Glutamatergic neuron (in vitro differentiated cells): Measurements from ENCODE around the gene IGFALS. TPM values are rescaled to one million over a fixed set of nuclear protein-coding genes. Genes with fewer than 3 reads are reported as not detected.
A peak's percentile ranks its signal among the peaks of the same experiment; 100 is the strongest.

Source experiments
- DNase-seq: peaks from one replicate; pipeline ENCODE4 v3.0.0; 2022
- H3K27ac Mint-ChIP-seq: one replicate; pipeline ENCODE4 v1.8.0; 2020; ENCODE audit warnings: mild to moderate bottlenecking, mixed read lengths, inconsistent platforms; ENCODE audit not compliant: unreplicated experiment
- H3K27me3 Mint-ChIP-seq: one replicate; pipeline ENCODE4 v1.8.0; 2020; ENCODE audit warnings: mild to moderate bottlenecking, moderate library complexity, mixed read lengths, inconsistent platforms; ENCODE audit not compliant: unreplicated experiment
- H3K36me3 Mint-ChIP-seq: one replicate; pipeline ENCODE4 v1.8.0; 2020; ENCODE audit warnings: mild to moderate bottlenecking, mixed read lengths, inconsistent platforms; ENCODE audit not compliant: unreplicated experiment
- H3K4me1 Mint-ChIP-seq: one replicate; pipeline ENCODE4 v1.8.0; 2020; ENCODE audit warnings: mild to moderate bottlenecking, low read depth, mixed read lengths, inconsistent platforms; ENCODE audit not compliant: unreplicated experiment
- H3K4me3 Mint-ChIP-seq: one replicate; pipeline ENCODE4 v1.8.0; 2020; ENCODE audit warnings: mild to moderate bottlenecking, mixed read lengths, inconsistent platforms; ENCODE audit not compliant: unreplicated experiment
- H3K9me3 Mint-ChIP-seq: one replicate; pipeline ENCODE4 v1.8.0; 2020; ENCODE audit warnings: mild to moderate bottlenecking, moderate library complexity, mixed read lengths, inconsistent platforms; ENCODE audit not compliant: unreplicated experiment
- total RNA-seq: library from RNA; stranded (reverse); fragmentation: NEBNext Ultra II Directional; extraction: Animal tissue kit (Norgen Biotek cat#: 25700); gene quantifications from one replicate; pipeline ENCODE4 v1.2.1, GENCODE V29; 2021; ENCODE audit not compliant: unreplicated experiment
- TF ChIP-seq, protein P1 (sequence below): fragments of 200-600 bp; sonication (generic); IDR thresholded peaks from one replicate; pipeline ENCODE4 v1.5.0; 2021; ENCODE audit not compliant: partially characterized antibody, unreplicated experiment

Gene IGFALS
- total RNA-seq, 1 donor from 2014 or later = 0.39 TPM

DNA sequence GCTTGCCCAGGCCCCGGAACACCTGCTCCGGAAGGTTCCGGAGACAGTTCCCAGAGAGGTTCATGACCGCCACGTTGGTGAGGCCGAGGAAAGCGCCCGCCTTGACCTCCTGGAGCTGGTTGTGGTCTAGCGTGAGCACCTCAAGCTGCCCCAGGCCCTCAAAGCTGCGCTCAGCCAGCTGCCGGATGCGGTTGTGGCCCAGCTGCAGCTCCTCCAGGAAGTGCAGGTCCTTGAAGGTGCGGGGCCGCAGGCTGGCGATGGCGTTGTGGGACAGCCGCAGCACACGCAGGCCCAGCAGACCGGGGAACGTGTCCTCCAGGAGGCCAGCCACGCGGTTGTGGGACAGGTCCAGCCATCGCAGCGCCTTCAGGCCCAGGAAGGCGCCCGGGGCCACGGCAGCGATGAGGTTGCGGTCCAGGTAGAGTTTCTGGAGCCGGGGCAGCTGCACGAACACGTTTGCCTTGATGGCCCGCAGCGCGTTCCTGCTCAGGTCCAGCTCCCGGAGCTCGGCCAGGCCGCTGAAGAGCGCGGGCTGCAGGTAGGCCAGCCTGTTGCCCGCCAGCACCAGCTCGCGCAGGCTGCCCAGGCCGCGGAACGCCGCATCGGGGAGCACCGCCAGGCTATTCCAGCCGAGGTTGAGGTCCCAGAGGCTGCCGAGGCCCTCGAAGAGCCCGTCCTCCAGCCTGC lies 2.1 kb downstream of the IGFALS start:
- H3K4me3 Mint-ChIP-seq = no peak overlapping the region
- no peak overlapping the region for H3K27ac Mint-ChIP-seq
- H3K36me3 Mint-ChIP-seq = no peaks in the 10 kb centered on the region
- DNase-seq = no peak
- no peaks in the 10 kb centered on the region for H3K9me3 Mint-ChIP-seq
- H3K4me1 Mint-ChIP-seq = no peaks in the 10 kb centered on the region
- TF ChIP-seq, protein P1, sequence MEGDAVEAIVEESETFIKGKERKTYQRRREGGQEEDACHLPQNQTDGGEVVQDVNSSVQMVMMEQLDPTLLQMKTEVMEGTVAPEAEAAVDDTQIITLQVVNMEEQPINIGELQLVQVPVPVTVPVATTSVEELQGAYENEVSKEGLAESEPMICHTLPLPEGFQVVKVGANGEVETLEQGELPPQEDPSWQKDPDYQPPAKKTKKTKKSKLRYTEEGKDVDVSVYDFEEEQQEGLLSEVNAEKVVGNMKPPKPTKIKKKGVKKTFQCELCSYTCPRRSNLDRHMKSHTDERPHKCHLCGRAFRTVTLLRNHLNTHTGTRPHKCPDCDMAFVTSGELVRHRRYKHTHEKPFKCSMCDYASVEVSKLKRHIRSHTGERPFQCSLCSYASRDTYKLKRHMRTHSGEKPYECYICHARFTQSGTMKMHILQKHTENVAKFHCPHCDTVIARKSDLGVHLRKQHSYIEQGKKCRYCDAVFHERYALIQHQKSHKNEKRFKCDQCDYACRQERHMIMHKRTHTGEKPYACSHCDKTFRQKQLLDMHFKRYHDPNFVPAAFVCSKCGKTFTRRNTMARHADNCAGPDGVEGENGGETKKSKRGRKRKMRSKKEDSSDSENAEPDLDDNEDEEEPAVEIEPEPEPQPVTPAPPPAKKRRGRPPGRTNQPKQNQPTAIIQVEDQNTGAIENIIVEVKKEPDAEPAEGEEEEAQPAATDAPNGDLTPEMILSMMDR = no peak
- H3K27me3 Mint-ChIP-seq = no peaks in the 10 kb centered on the region

GRCh38 chr16:1790611-1791255 lies 2.8 kb downstream of the IGFALS start:
- TF ChIP-seq, protein P1 = no peak
- H3K9me3 Mint-ChIP-seq = no peaks in the 10 kb centered on the region
- DNase-seq = no peak
- no peak overlapping the region for H3K4me3 Mint-ChIP-seq
- no peak overlapping the region for H3K27ac Mint-ChIP-seq
- no peaks in the 10 kb centered on the region for H3K4me1 Mint-ChIP-seq
- no peaks in the 10 kb centered on the region for H3K36me3 Mint-ChIP-seq
- H3K27me3 Mint-ChIP-seq = no peaks in the 10 kb centered on the region

DNA sequence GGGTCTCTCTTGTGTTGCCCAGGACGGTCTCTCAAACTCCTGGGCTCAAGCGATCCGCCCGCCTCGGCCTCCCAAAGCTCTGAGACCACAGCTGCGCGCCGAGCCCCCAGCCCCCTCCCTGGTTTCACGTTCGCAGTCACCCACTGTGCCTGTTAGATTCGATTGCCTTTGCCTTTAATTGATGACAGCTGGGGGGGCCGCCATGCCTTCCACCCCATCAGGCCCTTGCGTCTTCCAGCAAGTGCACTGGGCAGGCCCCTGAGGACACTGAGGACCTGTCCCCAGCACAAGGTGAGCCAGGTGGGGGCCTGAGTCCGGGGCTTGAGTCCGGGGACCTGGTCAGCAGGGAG lies 3.3 kb downstream of the IGFALS start:
- H3K27me3 Mint-ChIP-seq = no peaks in the 10 kb centered on the region
- peaks cover 2% of the 10 kb centered on the region for H3K9me3 Mint-ChIP-seq
- H3K4me1 Mint-ChIP-seq = no peaks in the 10 kb centered on the region
- no peak overlapping the region for H3K27ac Mint-ChIP-seq
- no peak overlapping the region for H3K4me3 Mint-ChIP-seq
- TF ChIP-seq, protein P1 = no peak
- no peak for DNase-seq
- H3K36me3 Mint-ChIP-seq = no peaks in the 10 kb centered on the region

DNA sequence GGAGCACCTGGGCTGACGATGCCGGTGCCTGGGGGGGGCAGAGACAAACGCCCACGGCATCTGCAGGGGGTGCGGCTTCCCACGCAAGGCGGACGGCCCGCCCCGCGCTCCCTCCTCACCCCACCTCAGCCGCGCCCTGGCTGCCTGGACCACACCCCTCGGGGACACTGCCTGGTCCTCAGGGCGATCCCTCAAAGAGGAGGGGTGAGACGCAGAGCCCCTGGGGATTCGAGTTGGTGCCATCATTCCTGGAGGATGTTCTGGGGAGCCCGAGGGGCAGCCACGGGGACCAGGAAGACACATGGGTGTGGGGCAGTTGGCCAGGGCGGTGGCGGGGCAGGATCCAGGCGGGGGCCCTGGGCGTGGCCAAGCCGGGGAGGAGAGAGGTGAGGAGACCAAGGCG lies 3.9 kb downstream of the IGFALS start:
- TF ChIP-seq, protein P1 = no peak
- Mint-ChIP-seq H3K4me3 (no peak overlapping the region), H3K4me1 (no peaks in the 10 kb centered on the region), H3K36me3 (no peaks in the 10 kb centered on the region), H3K27ac (no peak overlapping the region), H3K9me3 (peaks cover 2% of the 10 kb centered on the region), H3K27me3 (no peaks in the 10 kb centered on the region)
- DNase-seq = peak; percentile 17

DNA sequence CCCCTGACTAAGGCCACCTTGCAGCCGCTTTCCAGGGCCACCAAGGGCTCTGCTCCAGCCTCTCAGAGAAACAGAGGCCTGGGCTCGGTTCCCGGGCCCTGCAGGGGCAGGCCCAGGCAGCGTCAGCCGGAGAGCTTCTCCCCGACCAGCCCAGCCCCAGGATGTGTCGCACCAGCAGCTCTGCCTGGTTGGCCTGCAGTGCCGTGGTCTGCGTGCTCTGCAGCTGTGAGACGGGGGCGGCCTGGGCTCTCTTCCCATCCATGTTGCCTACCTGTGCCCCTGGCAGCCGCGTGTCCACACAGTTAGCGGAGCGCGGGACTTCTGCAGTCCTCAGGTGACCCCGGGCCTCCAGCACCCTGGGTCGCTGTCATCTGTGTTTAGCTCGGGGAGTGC lies 4.8 kb downstream of the IGFALS start:
- no peaks in the 10 kb centered on the region for H3K4me1 Mint-ChIP-seq
- TF ChIP-seq, protein P1 = no peak
- no peaks in the 10 kb centered on the region for H3K36me3 Mint-ChIP-seq
- H3K4me3 Mint-ChIP-seq = no peak overlapping the region
- no peaks in the 10 kb centered on the region for H3K27me3 Mint-ChIP-seq
- DNase-seq = peak; percentile 15
- no peak overlapping the region for H3K27ac Mint-ChIP-seq
- peaks cover 2% of the 10 kb centered on the region for H3K9me3 Mint-ChIP-seq
